ENCODE results near the gene MRPS2. TPM values are rescaled to one million over a fixed set of nuclear protein-coding genes. Genes with fewer than 3 reads are reported as not detected.
"Not testable (repeated sequence)": the region's sequence is repeated elsewhere in the genome, so short reads cannot be mapped to it uniquely, and the experiment has no call there.

The MRPS2 gene
- total and polyA plus RNA-seq, 12 donors = 28.6 to 82.9 (median 47.8) TPM

DNA sequence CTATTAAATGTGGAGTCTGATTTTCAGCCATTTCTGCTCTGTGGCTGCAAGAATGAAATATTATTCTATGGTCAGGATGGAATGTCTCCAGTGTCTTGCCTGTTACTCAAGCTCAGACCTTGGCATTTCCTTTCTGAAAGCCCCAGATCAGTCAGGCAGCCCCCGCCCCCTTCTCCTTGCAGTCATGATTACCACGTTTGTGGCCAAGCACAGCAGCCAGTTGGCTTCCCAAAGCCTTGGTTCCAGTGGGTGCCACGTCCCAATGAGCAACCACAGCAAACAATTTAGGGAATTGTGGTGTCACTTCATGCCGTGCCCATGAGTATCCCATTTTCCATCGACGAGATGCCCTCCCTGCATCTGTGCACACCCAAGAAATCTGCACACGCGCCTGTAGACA lies 35.7 kb downstream of the MRPS2 start:
- Histone ChIP-seq H3K4me3 (no peak overlapping the region), H3K27ac (no peak overlapping the region), H3K27me3 (peaks cover 0 to 7% (median 0%) of the 10 kb centered on the region in 7 donors), H3K4me1 (peaks cover 0 to 3% (median 0%) of the 10 kb centered on the region in 9 donors), H3K9me3 (no peaks in the 10 kb centered on the region), H3K36me3 (no peaks in the 10 kb centered on the region)
- intact Hi-C loops (cut with DNase I) = no loop called here
- ATAC-seq (no peak), DNase-seq (no peak)
- TF ChIP-seq, protein P1, sequence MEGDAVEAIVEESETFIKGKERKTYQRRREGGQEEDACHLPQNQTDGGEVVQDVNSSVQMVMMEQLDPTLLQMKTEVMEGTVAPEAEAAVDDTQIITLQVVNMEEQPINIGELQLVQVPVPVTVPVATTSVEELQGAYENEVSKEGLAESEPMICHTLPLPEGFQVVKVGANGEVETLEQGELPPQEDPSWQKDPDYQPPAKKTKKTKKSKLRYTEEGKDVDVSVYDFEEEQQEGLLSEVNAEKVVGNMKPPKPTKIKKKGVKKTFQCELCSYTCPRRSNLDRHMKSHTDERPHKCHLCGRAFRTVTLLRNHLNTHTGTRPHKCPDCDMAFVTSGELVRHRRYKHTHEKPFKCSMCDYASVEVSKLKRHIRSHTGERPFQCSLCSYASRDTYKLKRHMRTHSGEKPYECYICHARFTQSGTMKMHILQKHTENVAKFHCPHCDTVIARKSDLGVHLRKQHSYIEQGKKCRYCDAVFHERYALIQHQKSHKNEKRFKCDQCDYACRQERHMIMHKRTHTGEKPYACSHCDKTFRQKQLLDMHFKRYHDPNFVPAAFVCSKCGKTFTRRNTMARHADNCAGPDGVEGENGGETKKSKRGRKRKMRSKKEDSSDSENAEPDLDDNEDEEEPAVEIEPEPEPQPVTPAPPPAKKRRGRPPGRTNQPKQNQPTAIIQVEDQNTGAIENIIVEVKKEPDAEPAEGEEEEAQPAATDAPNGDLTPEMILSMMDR (IDR thresholded peaks at IDR 0.05) = no peak
- WGBS, 2 donors = 79 to 87% methylated on average over 8 of the region's 8 CpGs

DNA sequence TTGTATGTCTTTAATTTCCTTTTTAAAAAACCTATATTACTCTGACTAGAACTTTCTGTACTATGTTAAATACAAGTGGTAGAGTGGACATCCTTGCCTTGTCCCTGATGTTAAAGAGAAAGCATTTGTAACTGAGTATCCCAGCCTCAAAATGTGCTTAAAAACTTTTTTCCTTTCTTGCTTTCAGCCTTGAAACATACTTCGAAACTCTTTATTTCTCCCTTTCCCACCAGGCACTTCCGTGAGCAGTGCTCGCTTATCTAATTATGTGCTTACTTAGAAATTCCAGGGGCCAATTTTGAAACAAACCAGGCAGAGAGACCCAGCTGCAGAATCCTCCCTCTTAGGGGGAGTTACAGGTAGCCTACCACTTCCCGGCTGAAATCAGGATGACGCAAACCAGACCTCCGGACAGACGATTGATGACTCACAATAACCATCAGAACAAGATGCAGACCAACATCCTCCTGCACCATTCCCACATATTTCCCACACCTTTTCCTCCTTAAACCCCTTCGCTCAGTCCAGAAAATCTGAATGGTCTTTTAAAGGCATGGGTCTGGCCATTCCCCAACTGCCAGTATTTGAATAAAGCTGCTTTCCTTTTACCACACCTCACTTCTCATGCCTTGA lies 42.9 kb downstream of the MRPS2 start:
- ATAC-seq = peak in 1 of 8 donors; percentile 63
- H3K4me3 ChIP-seq; H3K4me1 ChIP-seq; DNase-seq; intact Hi-C loops (cut with DNase I); H3K9me3 ChIP-seq; H3K36me3 ChIP-seq; H3K27ac ChIP-seq: not testable (repeated sequence)
- WGBS, 2 donors = 6 to 11% methylated on average over 8 of the region's 8 CpGs
- H3K27me3 ChIP-seq = peaks cover 0 to 14% (median 3%) of the 10 kb centered on the region in 7 donors

DNA sequence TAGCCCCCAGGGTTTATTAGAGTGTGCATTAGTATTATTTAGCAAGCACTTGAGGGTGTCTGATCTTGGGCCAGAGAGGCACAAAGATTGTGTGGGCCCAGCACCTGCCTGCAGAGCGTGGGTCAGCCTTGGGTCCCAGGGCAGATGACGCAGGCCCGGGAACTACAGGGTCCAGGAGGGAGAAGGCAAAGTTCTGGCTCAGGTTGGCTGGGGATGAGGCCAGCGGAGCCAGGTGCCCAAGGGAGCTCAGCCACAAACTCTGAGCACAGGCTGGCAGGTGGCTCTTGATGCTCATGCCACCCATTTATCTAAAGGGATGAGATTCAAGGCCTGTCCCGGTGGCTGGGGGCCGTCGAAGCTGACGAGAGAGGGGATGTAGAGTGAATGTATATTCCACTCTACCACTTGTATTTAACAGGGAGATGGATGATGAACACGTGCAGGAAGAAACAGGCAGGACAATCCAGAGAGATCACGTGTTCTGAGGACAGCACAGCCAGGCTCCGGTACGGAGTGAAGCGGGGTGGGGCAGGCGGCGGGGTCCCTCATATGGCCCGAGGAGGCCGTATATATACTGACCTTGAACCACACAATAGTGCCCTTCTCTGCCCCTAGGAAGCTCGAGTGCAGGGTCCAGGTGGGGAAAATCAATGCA lies 44.6 kb downstream of the MRPS2 start:
- no peak for DNase-seq
- intact Hi-C loops (cut with DNase I) = no loop called here
- TF ChIP-seq, protein P1 (IDR thresholded peaks at IDR 0.05) = no peak

DNA sequence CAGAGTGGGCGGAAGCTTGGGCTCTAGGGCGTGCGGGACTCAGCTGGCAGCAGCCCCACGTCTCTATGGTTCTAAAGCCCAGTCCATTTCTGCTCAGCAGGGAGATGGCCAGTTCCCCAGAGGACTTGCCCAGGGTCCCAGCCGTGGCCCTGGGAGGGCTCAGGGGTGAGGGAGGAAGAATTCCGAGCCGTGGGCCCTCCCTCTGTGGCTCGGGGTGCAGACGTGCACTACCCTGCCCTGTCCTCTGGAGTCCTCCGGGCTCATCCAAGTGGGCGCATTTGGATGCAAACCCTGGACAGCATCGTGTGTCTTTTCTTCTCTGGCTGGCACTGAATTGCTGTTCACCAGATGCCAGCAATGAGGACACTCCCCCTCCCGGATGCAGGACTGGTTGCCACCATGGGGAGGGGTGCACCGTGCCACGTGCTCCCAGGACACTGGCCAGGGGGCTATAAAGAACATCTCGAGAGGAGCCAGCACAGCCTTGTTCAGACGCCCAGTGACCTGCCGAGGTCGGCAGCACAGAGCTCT lies 45.2 kb downstream of the MRPS2 start, which contains the start of gene OBP2A:
TSS of gene OBP2A (plus strand) at position 481 of the 531 bp plus-strand sequence. CDS start 55 bp downstream, outside the sequence.
- H3K9me3 ChIP-seq; intact Hi-C loops (cut with DNase I); H3K4me3 ChIP-seq; H3K36me3 ChIP-seq; DNase-seq; ATAC-seq; H3K4me1 ChIP-seq; H3K27ac ChIP-seq: not testable (repeated sequence)
- WGBS, 2 donors = 75 to 77% methylated on average over 13 of the region's 19 CpGs
- peaks cover 0 to 18% (median 3%) of the 10 kb centered on the region in 7 donors for H3K27me3 ChIP-seq

More for the DNA sequence above, 44.6 kb downstream of the MRPS2 start:
- 78 to 86% methylated on average over 18 of the region's 18 CpGs for WGBS, 2 donors
- no peak overlapping the region for H3K27ac ChIP-seq
- H3K4me1 ChIP-seq = no peaks in the 10 kb centered on the region
- ATAC-seq = no peak
- peaks cover 0 to 6% (median 0%) of the 10 kb centered on the region in 11 donors for H3K9me3 ChIP-seq
- no peak overlapping the region for H3K4me3 ChIP-seq
- H3K27me3 ChIP-seq = peaks cover 0 to 16% (median 3%) of the 10 kb centered on the region in 7 donors
- H3K36me3 ChIP-seq = no peaks in the 10 kb centered on the region

DNA sequence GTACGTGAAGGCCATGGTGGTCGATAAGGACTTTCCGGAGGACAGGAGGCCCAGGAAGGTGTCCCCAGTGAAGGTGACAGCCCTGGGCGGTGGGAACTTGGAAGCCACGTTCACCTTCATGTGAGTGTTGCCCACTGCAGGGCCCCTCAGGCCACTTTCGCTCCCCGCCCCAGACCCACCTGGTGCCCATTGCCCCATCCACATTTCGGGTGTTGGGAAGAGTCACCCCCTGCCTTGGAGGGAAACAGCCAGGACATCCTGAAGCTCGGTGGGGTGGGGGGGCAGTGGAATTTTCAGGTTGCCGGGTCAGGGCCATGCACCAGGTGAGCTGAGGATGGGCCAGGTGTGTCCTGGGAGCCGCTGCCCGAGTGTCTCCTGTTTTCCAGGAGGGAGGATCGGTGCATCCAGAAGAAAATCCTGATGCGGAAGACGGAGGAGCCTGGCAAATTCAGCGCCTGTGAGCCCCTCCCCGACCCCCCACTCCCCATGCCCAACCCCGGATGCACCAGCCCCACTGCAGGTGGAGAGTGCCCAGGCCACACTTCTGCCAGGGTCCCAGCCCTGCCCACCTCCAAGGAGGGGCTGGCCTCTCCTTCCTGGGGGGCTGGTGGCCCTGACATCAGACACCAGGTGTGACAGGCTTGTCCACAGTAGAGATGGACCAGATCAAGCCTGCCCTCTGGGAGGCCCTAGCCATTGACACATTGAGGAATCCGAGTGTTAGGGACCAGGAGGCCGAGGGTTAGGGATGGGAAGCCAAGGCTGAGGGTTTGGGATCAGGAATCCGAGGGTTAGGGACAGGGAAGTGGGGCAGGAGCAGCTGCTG lies 46.5 kb downstream of the MRPS2 start:
- WGBS, 2 donors = 88 to 89% methylated on average over 16 to 20 of the region's 21 CpGs
- H3K36me3 ChIP-seq; H3K4me3 ChIP-seq; H3K9me3 ChIP-seq; DNase-seq; H3K27ac ChIP-seq; ATAC-seq; intact Hi-C loops (cut with DNase I); H3K4me1 ChIP-seq: not testable (repeated sequence)
- H3K27me3 ChIP-seq = peaks cover 0 to 18% (median 3%) of the 10 kb centered on the region in 7 donors

All from heart right ventricle (tissue), 16 donors.